Measurements from ENCODE around the gene ZGRF1.
A peak's percentile ranks its signal among the peaks of the same experiment; 100 is the strongest.

DNA sequence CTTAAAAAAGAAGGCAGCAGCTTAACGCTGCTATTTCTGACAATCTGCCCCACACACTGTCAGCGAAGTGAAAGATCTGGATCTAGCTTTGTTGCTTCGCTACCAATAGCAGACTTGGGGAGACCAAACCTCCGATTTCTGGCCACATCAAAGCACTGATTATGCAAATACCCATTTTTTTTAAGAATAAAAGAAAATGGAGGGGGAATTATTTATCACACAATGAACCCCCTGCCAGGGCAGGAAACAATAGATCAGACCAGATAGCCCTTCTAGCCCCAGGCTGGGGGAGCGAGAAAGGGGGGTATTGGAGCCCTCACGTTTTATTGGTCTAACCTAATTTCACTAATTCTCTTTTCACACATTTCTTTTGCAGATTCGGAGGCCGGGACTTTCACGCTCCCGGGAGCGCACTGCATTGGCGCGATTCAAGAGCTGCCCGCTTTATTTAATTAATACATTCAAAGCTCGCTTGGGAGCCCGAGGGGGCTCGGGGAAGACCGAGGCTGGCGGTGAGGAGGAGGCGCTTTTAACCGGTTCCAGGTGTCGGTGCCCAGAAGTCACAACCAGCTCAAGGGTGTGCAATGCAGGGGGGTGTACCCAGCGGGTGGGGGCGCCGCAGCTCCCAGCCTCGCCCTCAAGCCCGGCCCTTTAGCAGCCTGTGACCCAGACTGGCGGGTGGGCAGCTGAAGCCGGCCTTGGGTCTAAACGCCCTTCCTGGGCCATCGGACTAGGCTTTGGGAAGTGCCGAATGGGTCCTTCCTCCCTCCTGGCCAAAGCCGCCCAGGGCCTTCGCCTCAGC lies 126.2 kb downstream of the ZGRF1 start:
- TF ChIP-seq, protein P1, sequence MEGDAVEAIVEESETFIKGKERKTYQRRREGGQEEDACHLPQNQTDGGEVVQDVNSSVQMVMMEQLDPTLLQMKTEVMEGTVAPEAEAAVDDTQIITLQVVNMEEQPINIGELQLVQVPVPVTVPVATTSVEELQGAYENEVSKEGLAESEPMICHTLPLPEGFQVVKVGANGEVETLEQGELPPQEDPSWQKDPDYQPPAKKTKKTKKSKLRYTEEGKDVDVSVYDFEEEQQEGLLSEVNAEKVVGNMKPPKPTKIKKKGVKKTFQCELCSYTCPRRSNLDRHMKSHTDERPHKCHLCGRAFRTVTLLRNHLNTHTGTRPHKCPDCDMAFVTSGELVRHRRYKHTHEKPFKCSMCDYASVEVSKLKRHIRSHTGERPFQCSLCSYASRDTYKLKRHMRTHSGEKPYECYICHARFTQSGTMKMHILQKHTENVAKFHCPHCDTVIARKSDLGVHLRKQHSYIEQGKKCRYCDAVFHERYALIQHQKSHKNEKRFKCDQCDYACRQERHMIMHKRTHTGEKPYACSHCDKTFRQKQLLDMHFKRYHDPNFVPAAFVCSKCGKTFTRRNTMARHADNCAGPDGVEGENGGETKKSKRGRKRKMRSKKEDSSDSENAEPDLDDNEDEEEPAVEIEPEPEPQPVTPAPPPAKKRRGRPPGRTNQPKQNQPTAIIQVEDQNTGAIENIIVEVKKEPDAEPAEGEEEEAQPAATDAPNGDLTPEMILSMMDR (conservative IDR thresholded peaks at IDR 0.05 in 1 of 2, IDR thresholded peaks at IDR 0.05 in 1 of 2; ENCODE audit: extremely low read depth in 1 of 2, insufficient read depth in 1 of 2, low read depth in 1 of 2, low read length in 2 of 2): no peak
- TF ChIP-seq EZH2 (IDR thresholded peaks at IDR 0.05; ENCODE audit: borderline replicate concordance, low read length): peak; percentile 22

Data from mammary epithelial cell (primary cell).